Sigmoid colon (tissue), 7 donors: ENCODE results near the gene COL6A2. TPM values are rescaled to one million over a fixed set of nuclear protein-coding genes. Genes with fewer than 3 reads are reported as not detected.
A peak's percentile ranks its signal among the peaks of the same experiment; 100 is the strongest.

Experiments used
- DNase-seq: peaks from one replicate; pipeline ENCODE4 v3.0.0-alpha.2; 2019
- H3K27ac ChIP-seq, 4 donors: fragments of 200-600 bp; sonication (generic); one replicate each; pipeline ENCODE4 v1.5.1; 2016 to 2019; ENCODE audit warnings: mild to moderate bottlenecking in 1 of 4
- H3K27me3 ChIP-seq, 3 donors: fragments of 200-600 bp; sonication (generic); one replicate each; pipeline ENCODE4 v1.5.1; 2019; ENCODE audit warnings: mild to moderate bottlenecking in 1 of 3
- H3K36me3 ChIP-seq, 4 donors: fragments of 200-600 bp; sonication (generic); one replicate each; pipeline ENCODE4 v1.5.1; 2016 to 2019
- H3K4me1 ChIP-seq, 4 donors: fragments of 200-600 bp; sonication (generic); one replicate each; pipeline ENCODE4 v1.5.1; 2017 to 2019
- H3K4me3 ChIP-seq, 4 donors: fragments of 200-600 bp; sonication (generic); one replicate each; pipeline ENCODE4 v1.5.1; 2017 to 2019; ENCODE audit warnings: mild to moderate bottlenecking in 2 of 4, moderate library complexity in 1 of 4
- H3K9me3 ChIP-seq, 4 donors: fragments of 200-600 bp in 3 of 4; sonication (generic) in 3 of 4; one replicate each; pipeline versions ENCODE4 v1.5.1 to v1.6.1; 2013 to 2019
- EP300 ChIP-seq, 4 donors: sonication (generic); formaldehyde crosslinking; IDR thresholded peaks; one replicate each; pipeline ENCODE4 v1.6.1; 2017; ENCODE audit warnings: antibody characterized with exemption in 4 of 4
- POLR2A ChIP-seq, 2 donors: fragments of 450-650 bp; IDR thresholded peaks; one replicate each; pipeline ENCODE4 v1.6.1; 2016; ENCODE audit warnings: antibody characterized with exemption in 2 of 2, mild to moderate bottlenecking in 2 of 2, moderate library complexity in 2 of 2
- POLR2AphosphoS5 ChIP-seq, 4 donors: sonication (generic); formaldehyde crosslinking; IDR thresholded peaks; one replicate each; pipeline ENCODE4 v1.6.1; 2017; ENCODE audit warnings: antibody characterized with exemption in 4 of 4
- WGBS, 2 donors: extraction: QIAGEN DNeasy Blood & Tissue Kit; methylation state at CpG; one replicate each; pipeline ENCODE4 v1.1.7; 2013; 5-methylcytosine and 5-hydroxymethylcytosine counted together
- intact Hi-C: fragments of 100-400 bp; cut with DNase I; formaldehyde crosslinking; loops from one replicate; pipeline ENCODE4 v1.15.1; 2023
- polyA plus RNA-seq, 3 donors: library from polyadenylated mRNA; stranded (reverse); fragments of 200-250 nt; gene quantifications; one replicate each; pipeline ENCODE4 v1.2.3, GENCODE V29; 2013
- total RNA-seq, 4 donors: library from RNA; depleted of rRNA; stranded (reverse); fragments of >200 nt; gene quantifications; one replicate each; pipeline ENCODE4 v1.1.0, GENCODE V29; 2016
- TF ChIP-seq, protein P1 (sequence below), 4 experiments: fragments of 450-650 bp in 3 of 4; fragments of 200-600 bp in 1 of 4; IDR thresholded peaks; one replicate each; pipeline ENCODE4 v1.5.1; 2016 to 2019; ENCODE audit warnings: antibody characterized with exemption in 4 of 4, mild to moderate bottlenecking in 3 of 4, moderate library complexity in 2 of 4
- donor health status: healthy with polysubstance abuse.
- donor health status: Bipolar disorder and iron deficiency.
- donor health status: healthy.

Gene COL6A2
- total and polyA plus RNA-seq, 7 donors, result 14.3 to 1,745 (median 570) TPM

DNA sequence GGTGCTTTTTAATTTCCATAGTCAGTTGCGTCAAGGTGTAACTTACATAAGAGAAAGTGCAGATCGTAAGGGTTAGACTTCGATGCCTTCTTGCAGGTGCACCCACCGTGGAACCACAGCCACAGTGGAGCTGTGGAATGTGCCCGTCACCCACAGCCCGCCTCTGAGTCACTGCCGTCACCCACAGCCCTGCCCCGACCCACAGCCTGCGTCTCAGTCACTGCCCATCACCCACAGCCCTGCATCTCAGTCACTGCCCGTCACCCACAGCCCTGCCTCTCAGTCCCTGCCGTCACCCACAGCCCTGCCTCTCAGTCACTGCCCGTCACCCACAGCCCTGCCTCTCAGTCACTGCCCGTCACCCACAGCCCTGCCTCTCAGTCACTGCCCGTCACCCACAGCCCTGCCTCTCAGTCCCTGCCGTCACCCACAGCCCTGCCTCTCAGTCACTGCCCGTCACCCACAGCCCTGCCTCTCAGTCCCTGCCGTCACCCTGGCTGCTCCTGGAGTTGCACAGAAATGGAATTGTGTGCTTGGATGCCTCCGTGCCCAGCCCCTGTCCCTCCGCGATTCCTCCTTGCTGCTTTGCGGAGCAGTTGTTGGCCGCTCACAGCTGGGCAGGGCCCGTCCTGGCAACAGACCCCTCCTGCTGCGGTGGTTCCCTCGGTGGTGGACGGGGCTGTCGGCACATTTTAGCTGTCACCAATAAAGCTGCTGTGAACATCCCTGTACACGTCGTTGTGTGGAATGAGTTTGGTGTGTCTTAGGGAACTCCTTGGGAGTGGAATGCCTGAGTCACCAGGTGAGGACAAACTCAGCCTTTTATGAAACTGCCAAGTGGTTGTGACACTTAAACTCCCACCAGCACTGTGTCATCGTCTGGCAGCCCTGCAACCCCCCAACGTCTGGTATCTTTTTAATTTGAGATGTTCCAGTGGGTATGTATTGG lies 44.9 kb upstream of the COL6A2 start:
- Histone ChIP-seq H3K9me3 (no peaks in the 10 kb centered on the region), H3K36me3 (no peaks in the 10 kb centered on the region), H3K27ac (peak overlapping the region; percentile 20 to 97 (median 75)), H3K4me3 (no peak overlapping the region), H3K4me1 (peaks cover 0 to 66% (median 56%) of the 10 kb centered on the region in 4 donors), H3K27me3 (no peaks in the 10 kb centered on the region)
- DNase-seq, result peak; percentile 63
- intact Hi-C loops, result no loop called here
- WGBS, 2 donors, result 69 to 77% methylated on average over 31 of the region's 31 CpGs
- TF ChIP-seq EP300 (IDR thresholded peaks at IDR 0.05) (no peak), POLR2A (IDR thresholded peaks at IDR 0.05) (no peak), POLR2AphosphoS5 (IDR thresholded peaks at IDR 0.05) (peak in 1 of 4 donors; percentile 48)
- TF ChIP-seq, protein P1, sequence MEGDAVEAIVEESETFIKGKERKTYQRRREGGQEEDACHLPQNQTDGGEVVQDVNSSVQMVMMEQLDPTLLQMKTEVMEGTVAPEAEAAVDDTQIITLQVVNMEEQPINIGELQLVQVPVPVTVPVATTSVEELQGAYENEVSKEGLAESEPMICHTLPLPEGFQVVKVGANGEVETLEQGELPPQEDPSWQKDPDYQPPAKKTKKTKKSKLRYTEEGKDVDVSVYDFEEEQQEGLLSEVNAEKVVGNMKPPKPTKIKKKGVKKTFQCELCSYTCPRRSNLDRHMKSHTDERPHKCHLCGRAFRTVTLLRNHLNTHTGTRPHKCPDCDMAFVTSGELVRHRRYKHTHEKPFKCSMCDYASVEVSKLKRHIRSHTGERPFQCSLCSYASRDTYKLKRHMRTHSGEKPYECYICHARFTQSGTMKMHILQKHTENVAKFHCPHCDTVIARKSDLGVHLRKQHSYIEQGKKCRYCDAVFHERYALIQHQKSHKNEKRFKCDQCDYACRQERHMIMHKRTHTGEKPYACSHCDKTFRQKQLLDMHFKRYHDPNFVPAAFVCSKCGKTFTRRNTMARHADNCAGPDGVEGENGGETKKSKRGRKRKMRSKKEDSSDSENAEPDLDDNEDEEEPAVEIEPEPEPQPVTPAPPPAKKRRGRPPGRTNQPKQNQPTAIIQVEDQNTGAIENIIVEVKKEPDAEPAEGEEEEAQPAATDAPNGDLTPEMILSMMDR (IDR thresholded peaks at IDR 0.05), result no peak

DNA sequence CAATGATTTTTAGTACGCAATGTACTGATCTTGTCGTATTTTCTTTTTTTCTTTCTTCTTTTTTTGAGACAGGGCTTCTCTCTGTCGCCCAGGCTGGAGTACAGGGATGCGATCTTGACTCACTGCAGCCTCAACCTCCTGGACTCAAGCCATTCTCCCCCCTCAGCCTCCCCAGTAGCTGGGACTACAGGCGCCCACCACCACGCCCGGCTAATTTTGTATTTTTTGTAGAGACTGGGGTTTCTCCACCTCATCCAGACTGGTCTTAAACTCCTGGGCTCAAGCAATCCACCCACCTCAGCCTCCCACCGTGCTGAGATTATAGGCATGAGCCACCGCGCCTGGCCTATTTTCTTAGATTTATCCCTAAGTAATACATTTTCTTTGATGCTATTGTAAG lies 43.9 kb upstream of the COL6A2 start:
- no peak overlapping the region for H3K4me3 ChIP-seq
- WGBS, 2 donors, result 90 to 96% methylated on average over 10 of the region's 10 CpGs
- H3K27me3 ChIP-seq, result no peaks in the 10 kb centered on the region
- intact Hi-C loops, result loop anchor here (2.0 kb wide), 1 partner anchor 43 kb away; no protein-coding TSS in a partner anchor
- H3K36me3 ChIP-seq, result no peaks in the 10 kb centered on the region
- H3K4me1 ChIP-seq, result peaks cover 0 to 61% (median 53%) of the 10 kb centered on the region in 4 donors
- peak; percentile 65 for DNase-seq
- H3K9me3 ChIP-seq, result no peaks in the 10 kb centered on the region
- TF ChIP-seq, protein P1 (IDR thresholded peaks at IDR 0.05), result no peak
- TF ChIP-seq POLR2AphosphoS5 (IDR thresholded peaks at IDR 0.05) (no peak), POLR2A (IDR thresholded peaks at IDR 0.05) (no peak), EP300 (IDR thresholded peaks at IDR 0.05) (no peak)
- peak overlapping the region; percentile 90 to 97 (median 94) for H3K27ac ChIP-seq

DNA sequence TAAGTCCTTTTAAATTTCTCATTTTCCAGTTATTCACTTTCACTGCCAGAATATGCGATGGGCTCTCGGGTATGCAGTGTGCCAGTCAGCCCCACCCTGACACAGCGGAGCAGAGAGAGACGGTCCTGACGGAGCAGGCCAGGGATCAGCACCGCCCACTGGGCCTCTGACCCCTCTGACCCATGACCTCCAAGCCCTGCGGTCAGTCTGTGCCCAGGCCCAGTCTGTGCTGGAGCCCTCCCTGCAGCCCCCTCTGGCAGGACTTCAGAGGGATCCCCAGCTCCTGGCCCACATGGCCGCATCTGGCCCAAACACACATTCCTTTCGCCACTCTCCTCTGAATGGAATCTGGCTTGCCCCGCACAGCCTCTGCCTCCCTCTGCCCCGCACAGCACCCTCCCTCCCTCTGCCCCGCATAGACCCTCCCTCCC lies 43.4 kb upstream of the COL6A2 start:
- Histone ChIP-seq H3K9me3 (no peaks in the 10 kb centered on the region), H3K4me1 (peaks cover 0 to 59% (median 51%) of the 10 kb centered on the region in 4 donors), H3K27me3 (no peaks in the 10 kb centered on the region), H3K4me3 (no peak overlapping the region), H3K36me3 (no peaks in the 10 kb centered on the region), H3K27ac (peak overlapping the region; percentile 90 to 97 (median 94))
- DNase-seq, result peak; percentile 74
- TF ChIP-seq EP300 (IDR thresholded peaks at IDR 0.05) (no peak), POLR2AphosphoS5 (IDR thresholded peaks at IDR 0.05) (peak in 1 of 4 donors; percentile 9)
- TF ChIP-seq, protein P1 (IDR thresholded peaks at IDR 0.05), result no peak
- intact Hi-C loops, result loop anchor here (2.0 kb wide), 1 partner anchor 42 kb away; no protein-coding TSS in a partner anchor
- 46 to 68% methylated on average over 12 of the region's 12 CpGs for WGBS, 2 donors

DNA sequence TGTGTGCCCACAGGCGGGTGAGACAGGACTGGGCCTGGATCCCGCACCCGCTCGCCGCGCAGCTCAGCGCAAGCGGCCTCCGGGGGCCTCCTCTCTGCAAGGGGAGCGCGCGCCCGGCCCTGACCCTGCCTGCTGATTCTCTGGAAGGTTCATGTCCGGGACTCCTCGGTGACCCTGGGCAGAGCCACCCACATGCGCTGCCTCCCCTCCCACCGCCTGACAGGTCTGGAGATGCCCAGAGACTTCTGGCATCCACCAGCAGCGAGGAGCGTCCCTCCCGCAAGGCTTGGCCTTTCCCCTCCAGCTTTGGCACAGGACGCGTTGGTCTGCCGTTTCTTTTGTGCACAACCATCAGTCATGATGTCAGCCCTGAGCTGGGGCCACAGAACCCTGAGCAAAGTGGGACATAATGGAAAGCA lies 42.0 kb upstream of the COL6A2 start:
- intact Hi-C loops, result loop anchor here (2.0 kb wide), 3 partner anchors 27 to 71 kb away; no protein-coding TSS in a partner anchor
- Histone ChIP-seq H3K4me3 (peak overlapping the region in 3 of 4 donors; percentile 22 to 33 (median 25)), H3K27me3 (no peaks in the 10 kb centered on the region), H3K4me1 (peaks cover 0 to 58% (median 47%) of the 10 kb centered on the region in 4 donors), H3K27ac (peak overlapping the region; percentile 90 to 97 (median 94)), H3K36me3 (no peaks in the 10 kb centered on the region), H3K9me3 (no peaks in the 10 kb centered on the region)
- DNase-seq, result peak; percentile 91
- TF ChIP-seq POLR2AphosphoS5 (IDR thresholded peaks at IDR 0.05) (peak in 3 of 4 donors; percentile 29 to 62 (median 62)), POLR2A (IDR thresholded peaks at IDR 0.05) (no peak), EP300 (IDR thresholded peaks at IDR 0.05) (peak in 1 of 4 donors; percentile 41)
- TF ChIP-seq, protein P1 (IDR thresholded peaks at IDR 0.05), result no peak
- WGBS, 2 donors, result 84 to 90% methylated on average over 23 of the region's 23 CpGs
